MM.1S (cell line): ENCODE results near the gene DDIAS.

Experiments
- EZH2 ChIP-seq: fragments of 300-600 bp; sonication (generic); optimal IDR thresholded peaks from 2 replicates; pipeline ENCODE3; 2017; ENCODE audit warnings: low read depth, mild to moderate bottlenecking, antibody characterized with exemption, low read length, mixed read lengths
- EZH2phosphoT487 ChIP-seq: fragments of 300-600 bp; sonication (generic); IDR thresholded peaks from 2 replicates; pipeline ENCODE4 v1.6.1; 2018; ENCODE audit warnings: antibody characterized with exemption, low read length
- TF ChIP-seq, protein P1 (sequence below): fragments of 300-600 bp; sonication (generic); IDR thresholded peaks from 2 replicates; pipeline ENCODE4 v1.5.1; 2016; ENCODE audit warnings: antibody characterized with exemption, low read length, mixed read lengths

DNA sequence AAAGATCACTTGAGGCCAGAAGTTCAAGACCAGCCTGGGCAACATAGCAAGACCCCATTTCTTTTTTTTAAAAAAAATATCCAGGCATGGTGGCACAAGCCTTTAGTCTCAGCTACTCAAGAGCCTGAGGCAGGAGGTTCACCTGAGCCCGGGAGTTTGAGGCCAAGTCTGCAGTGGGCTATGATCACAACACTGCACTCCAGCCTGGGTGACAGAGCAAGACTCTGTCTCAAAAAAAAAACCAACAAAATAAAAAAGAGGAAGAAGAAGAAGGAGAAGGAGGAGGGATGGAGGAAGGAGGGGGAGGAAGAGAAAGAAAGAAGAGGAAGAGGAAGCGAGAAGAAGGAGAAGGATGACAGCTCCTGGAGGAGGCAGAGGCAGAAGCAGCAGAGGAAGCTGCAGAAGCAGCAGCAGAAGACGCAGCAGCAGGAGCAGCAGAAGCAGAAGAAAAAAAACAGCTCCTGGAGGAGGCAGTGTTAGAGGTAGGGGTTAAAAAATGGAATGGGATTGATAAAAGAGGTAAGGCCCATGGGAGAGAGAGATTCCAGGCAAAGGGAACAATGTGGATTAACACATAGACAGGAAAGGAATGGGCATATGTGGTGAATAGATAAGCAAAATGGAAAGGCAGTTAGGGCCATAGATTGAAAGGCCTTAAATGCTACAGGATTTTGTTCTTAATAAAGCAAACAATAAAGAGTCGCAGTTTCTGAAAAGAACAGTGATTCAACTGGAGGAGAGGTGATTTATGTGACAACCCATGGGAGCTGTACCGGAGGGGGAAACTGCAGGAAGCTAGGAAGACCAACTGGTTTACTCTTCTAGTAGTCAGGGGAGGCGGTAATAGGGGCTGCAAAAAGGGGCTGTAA lies 12.2 kb upstream of the DDIAS start:
- TF ChIP-seq, protein P1, sequence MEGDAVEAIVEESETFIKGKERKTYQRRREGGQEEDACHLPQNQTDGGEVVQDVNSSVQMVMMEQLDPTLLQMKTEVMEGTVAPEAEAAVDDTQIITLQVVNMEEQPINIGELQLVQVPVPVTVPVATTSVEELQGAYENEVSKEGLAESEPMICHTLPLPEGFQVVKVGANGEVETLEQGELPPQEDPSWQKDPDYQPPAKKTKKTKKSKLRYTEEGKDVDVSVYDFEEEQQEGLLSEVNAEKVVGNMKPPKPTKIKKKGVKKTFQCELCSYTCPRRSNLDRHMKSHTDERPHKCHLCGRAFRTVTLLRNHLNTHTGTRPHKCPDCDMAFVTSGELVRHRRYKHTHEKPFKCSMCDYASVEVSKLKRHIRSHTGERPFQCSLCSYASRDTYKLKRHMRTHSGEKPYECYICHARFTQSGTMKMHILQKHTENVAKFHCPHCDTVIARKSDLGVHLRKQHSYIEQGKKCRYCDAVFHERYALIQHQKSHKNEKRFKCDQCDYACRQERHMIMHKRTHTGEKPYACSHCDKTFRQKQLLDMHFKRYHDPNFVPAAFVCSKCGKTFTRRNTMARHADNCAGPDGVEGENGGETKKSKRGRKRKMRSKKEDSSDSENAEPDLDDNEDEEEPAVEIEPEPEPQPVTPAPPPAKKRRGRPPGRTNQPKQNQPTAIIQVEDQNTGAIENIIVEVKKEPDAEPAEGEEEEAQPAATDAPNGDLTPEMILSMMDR: no peak
- TF ChIP-seq EZH2phosphoT487 (no peak), EZH2 (no peak)
